Measurements from ENCODE around the gene KPNA1. TPM values are rescaled to one million over a fixed set of nuclear protein-coding genes. Genes with fewer than 3 reads are reported as not detected.

The KPNA1 gene
- total and polyA plus RNA-seq, 2 experiments from 2014 or later: 38.9 to 44.0 TPM

DNA sequence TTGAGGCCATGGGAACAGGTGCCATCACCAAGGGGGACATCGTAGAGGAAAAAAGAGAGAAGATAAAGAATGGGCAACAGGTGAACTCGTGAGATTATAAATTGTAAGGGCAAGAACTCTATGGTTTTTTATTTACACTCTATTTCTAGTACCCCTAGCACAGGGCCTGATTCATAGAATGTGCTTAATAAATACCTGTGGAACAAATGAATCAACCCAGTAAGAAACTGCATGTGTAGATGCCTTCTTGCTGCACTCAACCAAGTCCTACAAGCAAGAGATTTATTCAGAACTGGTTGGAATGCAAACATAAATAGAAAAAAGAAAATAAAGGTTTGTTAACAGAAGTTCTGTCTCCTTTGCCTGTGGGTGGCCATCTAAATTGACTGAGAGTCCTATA lies 18.7 kb upstream of the KPNA1 start:
- Histone ChIP-seq H3K9me3 (ENCODE audit: low read depth) (no peaks in the 10 kb centered on the region), H3K27me3 (no peaks in the 10 kb centered on the region), H3K4me3 (no peak overlapping the region), H3K4me1 (ENCODE audit: insufficient read depth) (no peaks in the 10 kb centered on the region), H4K20me1 (ENCODE audit: insufficient read depth, poor library complexity, severe bottlenecking) (no peaks in the 10 kb centered on the region), H3K4me2 (no peak overlapping the region), H3K79me2 (no peaks in the 10 kb centered on the region), H3K9me2 (replicated peaks; ENCODE audit: insufficient read depth) (no peaks in the 10 kb centered on the region), H3K36me3 (replicated peaks; ENCODE audit: insufficient read depth, low read depth) (no peaks in the 10 kb centered on the region), H2AFZ (no peak overlapping the region), H3K27ac (no peak overlapping the region)
- TF ChIP-seq EZH2phosphoT487 (IDR thresholded peaks at IDR 0.05; ENCODE audit: low read depth, severe bottlenecking, unreplicated experiment) (no peak), EZH2 (IDR thresholded peaks at IDR 0.05; ENCODE audit: borderline replicate concordance) (no peak)
- no peak for DNase-seq (ENCODE audit: low spot score)
- WGBS (ENCODE audit: low lambda C conversion rate, missing lambda C conversion rate): 89% methylated on average over 2 of the region's 2 CpGs

GRCh38 chr3:122530164-122530563 lies 15.4 kb upstream of the KPNA1 start:
- H3K36me3 ChIP-seq (replicated peaks; ENCODE audit: insufficient read depth, low read depth): no peaks in the 10 kb centered on the region
- no peaks in the 10 kb centered on the region for H3K27me3 ChIP-seq
- DNase-seq (ENCODE audit: low spot score): no peak
- H3K27ac ChIP-seq: no peak overlapping the region
- TF ChIP-seq CTCF (IDR thresholded peaks at IDR 0.05; ENCODE audit: poor library complexity): no peak
- no peak for TF ChIP-seq EZH2phosphoT487 (IDR thresholded peaks at IDR 0.05; ENCODE audit: low read depth, severe bottlenecking, unreplicated experiment)
- no peak for TF ChIP-seq EZH2 (IDR thresholded peaks at IDR 0.05; ENCODE audit: borderline replicate concordance)
- no peaks in the 10 kb centered on the region for H3K79me2 ChIP-seq
- H3K9me3 ChIP-seq (ENCODE audit: low read depth): no peaks in the 10 kb centered on the region
- 98% methylated on average over 2 of the region's 2 CpGs for WGBS (ENCODE audit: low lambda C conversion rate, missing lambda C conversion rate)
- H2AFZ ChIP-seq: no peak overlapping the region
- no peak overlapping the region for H3K4me3 ChIP-seq
- no peaks in the 10 kb centered on the region for H3K9me2 ChIP-seq (replicated peaks; ENCODE audit: insufficient read depth)
- H4K20me1 ChIP-seq (ENCODE audit: insufficient read depth, poor library complexity, severe bottlenecking): no peaks in the 10 kb centered on the region
- no peaks in the 10 kb centered on the region for H3K4me1 ChIP-seq (ENCODE audit: insufficient read depth)
- H3K4me2 ChIP-seq: no peak overlapping the region

DNA sequence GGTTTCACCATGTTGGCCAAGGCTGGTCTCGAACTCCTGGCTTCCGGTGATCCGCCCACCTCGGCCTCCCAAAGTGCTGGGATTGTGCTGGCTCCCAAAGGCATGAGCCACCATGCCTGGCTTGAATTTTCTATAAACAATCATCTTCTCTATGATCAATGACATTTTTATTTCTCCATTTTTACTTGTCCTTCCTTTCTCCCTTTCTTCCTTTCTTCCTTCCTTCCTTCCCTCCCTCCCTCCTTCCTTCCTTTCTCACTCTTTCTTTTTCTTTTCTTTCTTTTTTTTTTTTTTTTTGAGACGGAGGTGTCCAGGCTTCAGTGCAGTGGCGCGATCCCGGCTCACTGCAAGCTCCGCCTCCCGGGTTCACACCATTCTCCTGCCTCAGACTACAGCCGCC lies 8.6 kb upstream of the KPNA1 start:
- no peak for DNase-seq (ENCODE audit: low spot score)
- Histone ChIP-seq H3K4me1 (ENCODE audit: insufficient read depth) (no peaks in the 10 kb centered on the region), H3K9me3 (ENCODE audit: low read depth) (no peaks in the 10 kb centered on the region), H3K79me2 (no peaks in the 10 kb centered on the region), H3K9me2 (replicated peaks; ENCODE audit: insufficient read depth) (no peaks in the 10 kb centered on the region), H3K4me2 (no peak overlapping the region), H3K27ac (no peak overlapping the region), H3K36me3 (replicated peaks; ENCODE audit: insufficient read depth, low read depth) (no peaks in the 10 kb centered on the region), H3K27me3 (no peaks in the 10 kb centered on the region), H2AFZ (no peak overlapping the region), H4K20me1 (ENCODE audit: insufficient read depth, poor library complexity, severe bottlenecking) (no peaks in the 10 kb centered on the region), H3K4me3 (no peak overlapping the region)
- TF ChIP-seq EZH2 (IDR thresholded peaks at IDR 0.05; ENCODE audit: borderline replicate concordance) (no peak), CTCF (IDR thresholded peaks at IDR 0.05; ENCODE audit: poor library complexity) (no peak), EZH2phosphoT487 (IDR thresholded peaks at IDR 0.05; ENCODE audit: low read depth, severe bottlenecking, unreplicated experiment) (no peak)
- 93% methylated on average over 11 of the region's 11 CpGs for WGBS (ENCODE audit: low lambda C conversion rate, missing lambda C conversion rate)

- WGBS (ENCODE audit: low lambda C conversion rate, missing lambda C conversion rate): 75% methylated on average over 4 of the region's 4 CpGs
- H3K4me2 ChIP-seq: no peak overlapping the region
Measured at GRCh38 chr3:122520861-122521260, 6.1 kb upstream of the KPNA1 start.

More at GRCh38 chr3:122520861-122521260, 6.1 kb upstream of the KPNA1 start:
- no peaks in the 10 kb centered on the region for H4K20me1 ChIP-seq (ENCODE audit: insufficient read depth, poor library complexity, severe bottlenecking)
- TF ChIP-seq EZH2 (IDR thresholded peaks at IDR 0.05; ENCODE audit: borderline replicate concordance): no peak
- no peak overlapping the region for H3K27ac ChIP-seq
- DNase-seq (ENCODE audit: low spot score): no peak
- no peaks in the 10 kb centered on the region for H3K36me3 ChIP-seq (replicated peaks; ENCODE audit: insufficient read depth, low read depth)
- no peaks in the 10 kb centered on the region for H3K79me2 ChIP-seq
- H3K4me3 ChIP-seq: no peak overlapping the region
- H3K9me2 ChIP-seq (replicated peaks; ENCODE audit: insufficient read depth): no peaks in the 10 kb centered on the region
- H3K27me3 ChIP-seq: no peaks in the 10 kb centered on the region
- no peaks in the 10 kb centered on the region for H3K9me3 ChIP-seq (ENCODE audit: low read depth)
- no peak overlapping the region for H2AFZ ChIP-seq
- H3K4me1 ChIP-seq (ENCODE audit: insufficient read depth): no peaks in the 10 kb centered on the region

Measured in hepatocyte (in vitro differentiated cells).